GM18519 (cell line): Measurements from ENCODE around the gene RASSF8.
A peak's percentile ranks its signal among the peaks of the same experiment; 100 is the strongest.

Experiments used
- ATAC-seq: cut with Tn5 transposase; IDR thresholded peaks from one replicate; pipeline ENCODE4 v1.9.1; 2021; ENCODE audit warnings: mild to moderate bottlenecking, moderate library complexity; ENCODE audit not compliant: unreplicated experiment, low FRiP score

RASSF8 gene

DNA sequence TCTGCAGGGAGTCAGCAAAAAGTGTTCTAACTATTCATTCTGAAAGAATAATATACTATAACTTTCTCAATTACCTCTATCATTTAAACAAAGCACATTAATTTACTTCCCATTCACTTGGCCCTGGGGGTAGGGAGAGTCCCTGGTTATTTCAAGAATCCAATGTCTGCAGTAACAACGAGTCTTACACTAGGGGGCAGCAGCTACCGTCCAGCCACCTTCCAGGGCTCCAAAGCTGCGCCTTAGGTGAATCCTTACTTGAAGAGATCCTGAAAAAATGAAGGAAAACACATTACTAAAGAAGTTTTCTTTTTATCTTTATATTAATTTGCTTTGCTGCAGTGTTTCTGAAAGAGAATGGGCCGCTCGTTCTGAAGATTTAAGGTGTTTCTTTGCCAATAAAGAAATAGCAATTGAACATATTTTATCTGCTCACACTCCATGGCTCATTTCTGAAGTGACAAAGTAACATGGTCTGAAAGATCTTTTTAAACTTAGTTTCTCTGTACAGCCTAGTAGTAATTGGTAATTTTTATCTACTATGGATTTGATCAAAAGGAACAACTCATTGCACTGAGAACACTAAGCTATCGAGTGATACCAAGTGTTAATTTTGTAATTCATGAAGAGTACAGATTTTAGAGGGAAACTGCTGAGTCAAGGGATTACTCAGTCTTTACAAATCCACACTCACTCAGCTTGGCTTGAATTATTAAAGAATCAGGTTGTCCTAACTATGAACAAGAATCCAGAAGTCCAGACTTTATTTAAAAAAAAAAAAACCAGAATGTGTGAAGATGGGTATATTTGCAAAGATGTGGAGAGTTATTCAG is 138.8 kb downstream of the RASSF8 start:
- no peak for ATAC-seq

DNA sequence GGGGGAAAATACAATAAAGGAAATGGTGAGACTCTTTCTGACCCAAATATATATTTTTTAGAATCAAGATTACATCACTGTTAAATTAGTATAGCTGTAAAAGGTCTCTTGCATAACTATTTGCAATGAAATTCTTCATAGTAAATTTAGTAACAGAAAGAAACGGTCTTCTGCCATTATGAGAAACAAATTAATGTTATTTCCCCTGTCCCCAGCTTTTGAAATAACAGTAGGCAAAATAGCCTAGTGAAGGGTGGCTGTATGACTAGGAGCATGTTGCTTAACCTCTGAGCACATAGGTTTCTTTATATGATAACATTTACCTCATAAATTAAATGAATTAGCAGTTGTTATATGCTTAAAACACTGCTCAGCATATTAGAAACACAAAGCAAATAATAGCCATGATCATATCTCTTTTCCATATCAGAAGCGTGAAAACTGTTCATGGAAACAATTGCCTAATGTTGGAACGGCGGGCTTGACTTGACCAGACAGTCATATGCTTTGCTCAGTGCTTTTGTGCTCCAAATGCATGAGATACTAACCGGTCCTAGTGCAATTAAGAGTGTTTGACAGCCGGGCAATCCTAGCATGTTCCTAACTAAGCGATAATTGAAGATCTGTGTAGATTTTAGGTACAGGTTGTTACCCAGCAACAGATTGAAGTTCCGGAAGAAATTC is 142.3 kb downstream of the RASSF8 start:
- ATAC-seq = no peak

- no peak for ATAC-seq
Measured at GRCh38 chr12:26101350-26101734, 142.9 kb downstream of the RASSF8 start.

- no peak for ATAC-seq
Measured at GRCh38 chr12:26101763-26102162, 143.3 kb downstream of the RASSF8 start.

- no peak for ATAC-seq
Measured at GRCh38 chr12:26102953-26103352, 144.5 kb downstream of the RASSF8 start.

- ATAC-seq = no peak
Measured at GRCh38 chr12:26106347-26106746, 147.9 kb downstream of the RASSF8 start.

- no peak for ATAC-seq
Measured at GRCh38 chr12:26108915-26109314, 150.4 kb downstream of the RASSF8 start.

- ATAC-seq = no peak
Measured at GRCh38 chr12:26109343-26109881, 150.9 kb downstream of the RASSF8 start.

DNA sequence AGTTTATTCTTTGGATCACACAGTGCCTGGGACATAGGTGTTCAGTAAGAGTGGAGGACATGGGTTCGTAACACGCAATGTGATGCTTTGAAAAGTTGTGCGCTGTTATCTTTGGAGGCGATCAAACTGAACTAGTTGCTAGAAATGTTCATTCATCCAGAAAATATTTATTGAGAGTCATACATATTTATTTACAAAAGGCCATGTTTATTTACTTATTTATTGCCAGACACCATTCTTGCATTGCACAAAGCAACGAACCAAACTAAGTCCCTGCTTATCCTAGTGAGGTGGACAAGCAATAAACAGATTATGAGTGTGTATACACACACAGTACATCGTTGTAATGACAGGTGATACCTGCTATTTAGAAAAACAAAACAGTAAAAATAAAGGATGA is 153.8 kb downstream of the RASSF8 start:
- no peak for ATAC-seq

GRCh38 chr12:26112703-26113147 is 154.2 kb downstream of the RASSF8 start:
- ATAC-seq = no peak

- ATAC-seq = no peak
Measured at GRCh38 chr12:26113181-26113654, 154.7 kb downstream of the RASSF8 start.

DNA sequence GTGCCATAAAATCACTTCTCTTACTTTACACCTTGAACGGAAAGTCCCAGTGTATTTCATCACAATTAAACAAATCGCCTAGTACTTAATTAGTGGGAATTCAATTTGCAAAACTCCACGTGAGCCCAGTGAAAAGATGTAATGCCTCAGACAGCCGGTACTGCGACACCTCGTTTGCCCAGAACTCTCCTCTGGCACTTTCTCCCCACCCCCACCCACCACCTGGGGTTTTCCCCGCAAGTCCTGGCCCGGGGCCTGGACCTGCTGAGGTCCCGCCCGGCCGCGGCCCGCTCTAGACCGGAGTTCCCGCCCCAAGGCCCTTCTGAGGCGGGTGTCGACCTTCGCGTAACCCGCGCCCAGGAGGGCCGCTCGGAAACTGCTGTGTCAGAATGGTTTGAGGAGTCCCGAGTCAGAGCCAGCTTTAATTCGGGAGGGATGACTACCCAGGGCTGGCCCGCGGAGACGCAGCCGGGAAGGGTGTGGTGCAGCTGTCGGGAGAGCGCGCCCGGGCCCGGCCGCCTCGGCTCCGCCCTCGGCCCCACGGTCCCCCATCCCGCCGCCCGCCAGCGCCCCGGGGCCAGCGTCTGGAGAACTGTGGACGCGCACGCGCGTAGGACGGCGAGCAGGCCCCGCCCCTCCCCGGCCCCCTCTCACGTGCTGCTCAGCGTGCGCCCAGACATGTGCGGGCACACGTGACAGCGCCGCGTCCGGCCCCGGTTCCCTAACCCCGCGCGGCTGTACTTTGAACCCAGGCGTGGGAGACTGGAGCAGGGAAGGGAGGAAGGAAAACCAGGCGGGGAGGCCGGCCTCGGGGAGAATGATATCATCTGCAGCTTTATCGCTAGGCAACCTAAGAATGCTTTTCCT is 155.6 kb downstream of the RASSF8 start:
- peak; percentile 52 for ATAC-seq

DNA sequence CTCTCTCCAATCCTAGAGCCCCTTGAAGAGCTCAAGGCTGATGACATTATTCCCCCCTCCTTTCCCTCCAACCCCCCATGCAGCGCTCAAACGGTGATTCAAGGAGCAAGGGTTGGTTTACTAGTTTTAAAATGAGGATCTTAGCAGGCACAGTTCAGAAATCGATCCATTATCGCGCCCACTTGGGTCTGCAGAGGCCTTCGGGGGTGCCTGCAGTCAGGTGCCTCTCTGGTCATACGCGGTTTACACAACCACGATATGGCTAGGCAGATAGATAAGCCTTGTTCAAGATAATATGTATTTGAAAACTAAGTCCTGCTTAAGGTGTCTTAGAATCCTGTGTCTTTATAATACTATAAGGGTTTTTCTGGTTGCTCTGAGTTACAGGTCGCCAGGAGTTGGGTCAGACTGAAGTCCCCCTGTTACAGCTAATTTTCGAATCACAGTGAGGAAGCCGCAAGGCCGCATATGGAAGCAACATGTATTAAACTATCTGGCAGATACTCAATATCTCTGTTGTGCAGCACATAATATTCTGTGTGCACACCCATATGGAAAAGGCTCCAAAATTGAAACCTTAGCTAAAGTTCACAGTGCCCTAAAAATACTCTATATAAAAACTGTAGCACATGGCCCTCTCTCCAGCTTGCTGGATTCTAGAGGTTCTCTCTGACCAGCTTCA is 156.4 kb downstream of the RASSF8 start:
- no peak for ATAC-seq

GRCh38 chr12:26116829-26117715 is 158.6 kb downstream of the RASSF8 start:
- no peak for ATAC-seq

DNA sequence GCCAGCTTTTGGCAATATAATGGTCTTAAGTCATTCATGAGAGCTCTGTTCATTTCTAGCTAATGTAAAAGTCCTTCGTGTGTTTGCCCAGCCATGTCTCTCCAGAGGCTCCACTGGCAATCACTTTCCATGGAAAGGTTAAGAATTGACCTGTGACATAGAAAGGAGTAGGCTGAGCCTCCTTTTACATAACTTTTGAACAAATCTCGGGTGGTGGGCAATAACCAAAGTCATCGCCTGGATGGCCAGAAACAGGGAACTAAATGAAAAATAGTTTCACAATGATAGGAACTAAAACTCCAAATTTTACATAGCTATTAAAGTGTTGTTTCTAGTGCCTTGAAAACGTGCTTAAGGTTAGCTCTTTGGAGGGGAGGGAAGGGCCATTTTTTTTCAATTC is 159.8 kb downstream of the RASSF8 start:
- no peak for ATAC-seq

GRCh38 chr12:26119391-26119989 is 161.0 kb downstream of the RASSF8 start:
- no peak for ATAC-seq

- ATAC-seq = no peak
Measured at GRCh38 chr12:26120561-26121274, 162.2 kb downstream of the RASSF8 start.
